GM12892 (cell line): ENCODE results near the gene GSG1L.

Experiments used
- POLR2A ChIP-seq: IDR thresholded peaks from 2 replicates; pipeline ENCODE4 v1.6.1; 2011; ENCODE audit warnings: low read depth, low read length, control low read depth
- POLR2AphosphoS5 ChIP-seq: IDR thresholded peaks from 2 replicates; pipeline ENCODE4 v1.6.1; 2011; ENCODE audit warnings: low read depth, low read length, control low read depth
- TAF1 ChIP-seq: IDR thresholded peaks from 2 replicates; pipeline ENCODE4 v1.6.1; 2011; ENCODE audit warnings: low read depth, mild to moderate bottlenecking, control low read depth, low read length, borderline replicate concordance

- no peak for TF ChIP-seq POLR2A
- no peak for TF ChIP-seq POLR2AphosphoS5
- TF ChIP-seq TAF1 = no peak
Measured at GRCh38 chr16:28073836-28074235, 10.3 kb upstream of the GSG1L start.
